ENCODE results near the gene XRN2.
"Not testable (repeated sequence)": the region's sequence is repeated elsewhere in the genome, so short reads cannot be mapped to it uniquely, and the experiment has no call there.

The XRN2 gene

DNA sequence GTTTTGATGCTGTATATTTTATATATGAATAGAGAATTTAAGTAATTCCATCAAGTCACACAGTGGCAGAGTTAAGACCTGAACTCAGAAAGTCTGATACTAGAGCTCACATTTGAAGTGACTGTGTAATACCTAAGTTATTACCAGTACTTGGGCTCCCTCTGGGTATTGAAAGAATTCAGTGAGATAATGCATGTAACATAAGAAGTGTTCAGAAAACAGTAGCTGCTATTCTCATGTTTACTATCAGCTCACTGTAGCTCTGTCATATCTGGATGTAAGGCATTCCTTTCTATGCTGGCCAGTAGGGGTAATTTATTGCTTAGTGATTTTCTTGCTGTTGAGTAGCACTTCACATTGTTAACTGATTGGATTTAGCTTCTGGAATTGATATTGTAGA is 49.6 kb downstream of the XRN2 start:
- no peak for DNase-seq

DNA sequence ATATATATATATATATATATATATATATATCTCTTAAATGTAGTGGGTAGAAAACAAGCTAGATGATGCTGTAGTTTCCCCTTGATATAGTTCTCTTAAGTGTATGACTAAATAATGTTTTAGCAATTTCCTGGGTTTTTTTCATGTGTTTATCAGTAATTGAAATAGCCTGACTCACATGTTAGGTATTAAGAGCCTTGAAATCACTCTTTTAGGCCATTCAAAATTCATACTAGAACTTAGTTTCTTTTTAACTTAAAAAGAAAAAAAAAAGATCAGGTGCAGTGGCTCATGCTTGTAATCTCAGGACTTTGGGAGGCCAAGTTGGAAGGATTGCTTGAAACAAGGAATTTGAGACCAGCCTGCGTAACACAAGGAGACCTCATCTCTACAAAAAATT is 50.1 kb downstream of the XRN2 start:
- no peak for DNase-seq

DNA sequence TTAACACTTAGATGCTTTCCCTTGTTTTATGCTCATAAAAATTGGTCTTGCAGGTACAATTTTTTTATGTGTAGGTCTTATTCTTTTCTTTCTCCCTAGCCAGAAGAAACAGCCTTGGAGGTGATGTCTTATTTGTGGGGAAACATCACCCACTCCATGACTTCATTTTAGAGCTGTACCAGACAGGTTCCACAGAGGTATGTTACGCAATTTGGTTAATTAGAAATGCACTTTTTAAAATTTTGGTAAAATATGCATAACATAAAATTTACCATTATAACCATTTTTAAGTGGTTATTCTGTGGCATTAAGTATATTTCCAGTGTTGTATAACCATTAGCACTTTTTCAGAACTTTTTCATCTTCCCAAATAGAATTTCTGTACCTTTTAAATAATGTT is 52.9 kb downstream of the XRN2 start:
- DNase-seq: no peak

DNA sequence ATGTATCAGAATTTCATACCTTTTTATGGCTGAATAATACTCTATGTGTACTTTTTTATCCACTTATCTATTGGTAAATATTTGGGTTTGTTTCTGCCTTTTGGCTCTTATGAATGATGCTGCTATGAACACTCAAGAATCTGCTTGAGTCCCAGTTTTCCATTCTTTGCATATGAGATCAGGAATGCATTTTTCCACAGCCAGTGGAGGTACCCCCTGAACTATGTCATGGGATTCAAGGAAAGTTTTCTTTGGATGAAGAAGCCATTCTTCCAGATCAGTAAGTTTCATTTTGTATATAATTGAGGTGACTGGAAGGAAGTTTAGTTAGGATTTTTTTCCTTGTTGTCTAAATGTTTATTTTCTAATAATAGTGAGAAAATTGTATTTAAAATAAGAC is 53.3 kb downstream of the XRN2 start:
- no peak for DNase-seq

DNA sequence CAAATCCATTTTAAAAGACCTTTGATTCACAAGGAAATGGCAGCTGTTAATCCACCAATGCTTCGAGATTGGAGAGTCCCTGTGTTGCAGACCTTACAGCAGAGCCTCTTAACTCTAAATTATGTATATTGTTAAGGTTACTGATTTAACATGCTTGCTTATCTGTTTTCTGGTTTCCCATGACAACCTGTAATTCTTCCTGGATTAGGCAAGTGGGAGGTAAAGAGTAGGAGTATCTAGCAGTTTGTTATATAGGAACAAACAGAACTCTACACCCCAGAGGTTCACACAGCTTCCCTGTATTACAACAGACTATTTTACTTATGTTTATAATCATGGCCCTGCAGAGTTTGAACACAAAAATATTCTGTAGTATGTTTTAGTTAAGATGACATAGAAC is 54.7 kb downstream of the XRN2 start:
- no peak for DNase-seq

DNA sequence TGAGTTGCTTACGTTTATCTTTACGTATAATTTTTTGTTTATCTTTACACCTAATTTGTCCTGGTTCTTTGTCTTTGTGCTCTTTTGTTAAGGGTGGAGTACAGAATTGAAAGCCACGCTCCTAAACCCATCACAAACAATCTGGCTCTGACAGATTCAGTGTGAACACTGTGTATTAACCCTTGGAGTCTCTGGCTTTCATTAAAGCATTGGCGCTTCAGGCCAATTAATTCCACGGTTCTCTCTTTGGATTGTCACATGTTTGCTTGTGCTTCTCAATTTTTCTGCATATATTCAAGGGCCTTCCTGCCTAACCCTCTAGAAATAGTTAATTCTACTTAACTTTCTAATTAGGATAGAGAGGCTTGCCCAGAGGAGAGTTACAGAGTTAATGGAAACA is 55.6 kb downstream of the XRN2 start:
- DNase-seq: no peak

DNA sequence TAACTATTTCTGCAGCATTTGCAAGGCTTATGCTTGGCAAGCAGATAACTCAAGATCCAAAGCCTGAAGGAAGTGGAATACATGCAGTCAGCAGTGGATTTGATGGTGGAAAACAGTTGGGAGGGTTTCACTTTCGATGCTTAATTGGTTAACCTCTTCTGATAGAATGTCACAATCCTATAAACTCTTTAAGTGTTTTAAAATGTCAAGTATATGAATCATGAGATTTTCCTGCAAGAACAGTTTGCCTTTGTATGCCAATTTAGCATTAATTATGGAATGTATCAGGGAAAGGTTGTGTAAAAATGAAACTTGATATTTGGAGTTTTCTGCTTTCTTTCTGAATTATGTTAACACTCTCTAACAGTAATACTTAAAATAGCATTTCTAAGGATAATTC is 57.6 kb downstream of the XRN2 start:
- no peak for DNase-seq

DNA sequence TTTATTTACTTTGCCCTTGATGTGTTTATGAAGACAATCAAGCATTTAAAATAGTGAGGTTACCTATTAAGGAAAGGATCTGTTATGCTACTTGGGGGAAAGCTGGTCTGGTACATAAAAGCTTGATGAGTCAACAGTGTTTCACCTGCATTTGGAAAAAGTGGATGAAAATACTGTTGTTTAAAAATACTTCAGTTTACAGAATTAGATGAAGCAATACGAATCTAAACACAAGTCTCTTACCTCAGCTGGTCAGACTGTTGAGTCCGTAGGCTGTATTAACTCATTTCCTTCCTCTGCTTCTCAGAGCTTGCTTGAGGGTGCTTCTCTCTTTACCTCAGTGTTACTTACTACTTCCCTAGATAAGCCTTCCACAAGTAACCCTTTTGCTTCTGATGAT is 58.1 kb downstream of the XRN2 start:
- DNase-seq: no peak

DNA sequence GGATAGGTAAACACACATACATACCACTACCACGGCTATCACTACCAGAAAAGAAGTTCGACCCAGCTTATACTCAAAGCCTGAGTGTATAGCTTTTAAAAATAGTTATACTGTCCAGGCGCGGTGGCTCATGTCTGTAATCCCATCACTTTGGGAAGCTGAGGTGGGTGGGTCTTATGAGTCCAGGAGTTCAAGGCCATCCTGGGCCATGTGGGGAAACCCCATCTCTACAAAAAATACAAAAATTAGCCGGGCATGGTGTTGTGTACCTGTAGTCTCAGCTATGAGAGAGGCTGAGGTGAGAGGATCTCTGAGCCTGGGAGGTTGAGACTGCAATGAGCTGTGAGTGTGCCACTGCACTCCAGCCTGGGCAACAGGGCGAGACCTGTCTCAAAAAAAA is 61.3 kb downstream of the XRN2 start:
- no peak for DNase-seq

DNA sequence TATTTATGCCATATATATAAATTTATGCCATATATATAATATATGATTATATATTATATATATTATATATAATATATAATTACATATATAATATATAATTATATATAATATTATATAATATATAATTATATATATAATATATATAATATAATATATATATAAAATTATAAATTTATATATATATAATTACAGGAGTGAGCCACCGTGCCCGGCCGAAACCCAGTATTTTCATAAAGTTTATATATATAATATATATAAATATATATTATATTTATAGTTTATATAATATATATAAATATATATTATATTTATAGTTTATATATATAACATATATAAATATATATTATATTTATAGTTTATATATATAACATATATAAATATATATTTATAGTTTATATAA is 62.6 kb downstream of the XRN2 start:
- no peak for DNase-seq

DNA sequence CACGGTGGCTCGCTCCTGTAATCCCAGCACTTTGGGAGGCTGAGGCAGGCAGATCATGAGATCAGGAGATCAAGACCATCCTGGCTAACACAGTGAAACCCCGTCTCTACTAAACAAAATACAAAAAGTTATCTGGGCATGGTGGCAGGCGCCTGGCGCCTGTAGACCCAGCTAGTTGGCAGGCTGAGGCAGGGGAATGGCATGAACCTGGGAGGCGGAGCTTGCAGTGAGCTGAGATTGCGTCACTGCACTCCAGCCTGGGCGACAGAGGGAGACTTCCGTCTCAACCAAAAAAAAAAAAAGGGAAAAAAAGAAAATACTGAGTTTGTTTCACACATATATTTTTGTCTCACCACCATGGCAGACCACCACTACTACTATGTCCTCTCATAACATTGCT is 63.1 kb downstream of the XRN2 start:
- DNase-seq: not testable (repeated sequence)

DNA sequence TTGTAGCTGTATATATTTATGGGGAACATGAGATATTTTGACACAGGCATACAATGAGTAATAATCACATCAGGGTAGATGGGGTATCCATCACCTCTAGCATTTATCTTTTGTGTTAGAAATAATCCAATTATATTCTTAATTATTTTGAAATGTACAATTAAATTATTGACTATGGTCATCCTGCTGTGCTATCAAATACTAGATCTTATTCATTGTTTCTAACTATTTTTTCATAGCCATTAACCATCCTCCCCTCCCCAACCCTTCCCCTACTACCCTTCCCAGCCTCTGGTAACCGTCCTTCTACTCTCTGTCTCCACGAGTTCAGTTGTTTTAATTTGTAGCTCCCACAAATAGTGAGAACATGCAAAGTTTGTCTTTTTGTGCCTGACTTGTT is 65.7 kb downstream of the XRN2 start:
- DNase-seq: no peak

DNA sequence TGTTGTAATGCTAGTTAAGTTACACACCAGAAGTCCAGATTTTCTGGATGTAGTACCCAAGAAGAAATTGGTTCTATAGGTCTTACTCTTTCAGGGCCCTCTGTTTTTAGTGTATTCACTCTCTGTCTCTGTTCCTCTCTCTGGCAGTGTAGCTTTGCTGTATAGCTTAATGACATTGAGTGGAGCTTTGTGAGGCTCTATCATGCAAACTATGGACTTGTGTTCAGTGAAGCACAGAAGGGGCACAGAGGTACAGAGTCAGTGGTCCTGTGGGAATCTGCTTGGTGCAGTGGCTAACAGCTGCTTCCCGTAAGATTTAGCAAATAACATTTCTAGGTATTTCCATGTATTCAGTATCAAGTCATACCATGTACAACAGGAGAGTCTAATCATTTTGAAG is 68.1 kb downstream of the XRN2 start:
- DNase-seq: no peak

DNA sequence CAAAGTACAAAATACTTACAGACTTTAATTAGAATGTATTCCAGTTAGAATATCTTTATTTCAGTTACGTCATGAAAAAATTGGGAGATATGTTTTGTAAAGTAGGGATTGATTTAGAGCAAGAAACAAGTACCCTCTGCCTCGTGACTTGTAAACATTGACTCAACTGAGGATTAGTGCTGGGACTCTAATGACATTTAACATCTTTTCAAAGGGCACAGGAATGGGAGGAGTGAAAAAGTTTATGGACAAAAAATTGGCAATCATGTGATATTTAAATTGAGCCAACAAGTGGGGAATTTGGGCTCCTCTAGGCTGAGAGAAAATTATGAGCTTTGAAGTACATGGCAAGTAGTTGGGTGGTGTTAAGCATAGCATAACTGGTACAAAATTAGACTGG is 68.9 kb downstream of the XRN2 start:
- no peak for DNase-seq

DNA sequence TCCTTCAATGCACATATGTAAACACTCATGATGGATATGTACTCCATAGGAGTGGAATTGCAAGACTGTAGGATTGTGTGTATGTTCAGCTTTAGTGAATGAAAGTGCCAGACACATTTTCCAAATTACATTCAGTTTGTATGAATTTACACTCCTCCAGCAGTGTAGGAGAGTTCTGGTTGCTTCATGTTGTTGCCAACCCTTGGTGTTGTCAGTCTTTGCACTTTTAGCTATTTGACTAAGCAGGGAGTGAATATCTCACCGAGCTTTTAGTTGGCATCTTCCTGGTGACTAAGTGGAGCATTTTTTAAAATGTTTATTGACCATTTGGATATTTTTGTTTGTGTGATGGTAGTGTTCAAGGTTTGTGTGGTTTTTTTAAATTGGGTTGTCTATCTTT is 70.3 kb downstream of the XRN2 start:
- DNase-seq: no peak

DNA sequence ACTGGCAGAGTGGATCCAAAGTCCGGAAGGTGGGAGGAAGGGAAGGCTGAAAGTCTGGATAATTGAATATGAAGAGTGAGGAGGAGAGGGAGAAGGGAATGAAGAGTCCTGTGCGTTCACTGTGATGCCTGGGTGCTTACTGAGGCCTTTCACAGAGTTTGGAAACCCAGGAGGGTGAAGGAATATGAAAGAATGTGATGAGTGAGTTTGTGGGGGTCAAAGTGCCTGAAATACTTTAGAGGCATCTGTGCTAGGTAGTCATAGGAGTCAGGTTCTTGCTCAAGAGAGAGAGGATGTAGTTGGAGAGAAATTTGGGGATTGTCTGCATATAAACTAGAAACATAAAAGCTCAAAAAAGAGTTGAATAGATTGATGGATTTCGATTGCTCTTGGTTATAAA is 73.5 kb downstream of the XRN2 start:
- DNase-seq: no peak

DNA sequence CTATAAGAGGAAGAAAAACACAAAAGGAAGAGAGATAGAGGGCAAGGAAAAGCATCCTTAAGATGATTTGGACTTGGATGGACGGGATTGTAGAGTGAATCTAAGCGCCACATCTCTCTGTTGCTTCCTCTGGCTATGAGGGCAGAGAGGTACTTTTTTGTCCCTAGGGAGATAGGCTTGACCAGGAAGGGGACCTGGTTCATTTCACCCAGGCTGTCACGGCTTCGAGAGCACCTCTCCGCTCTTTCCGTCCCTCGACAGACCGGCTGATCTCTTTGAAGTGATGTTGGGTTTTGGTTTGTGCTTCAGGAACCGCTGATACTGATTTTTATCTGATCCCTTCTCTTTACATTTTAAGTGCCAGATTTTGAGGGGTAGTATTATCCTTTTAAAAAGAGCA is 74.6 kb downstream of the XRN2 start:
- no peak for DNase-seq

DNA sequence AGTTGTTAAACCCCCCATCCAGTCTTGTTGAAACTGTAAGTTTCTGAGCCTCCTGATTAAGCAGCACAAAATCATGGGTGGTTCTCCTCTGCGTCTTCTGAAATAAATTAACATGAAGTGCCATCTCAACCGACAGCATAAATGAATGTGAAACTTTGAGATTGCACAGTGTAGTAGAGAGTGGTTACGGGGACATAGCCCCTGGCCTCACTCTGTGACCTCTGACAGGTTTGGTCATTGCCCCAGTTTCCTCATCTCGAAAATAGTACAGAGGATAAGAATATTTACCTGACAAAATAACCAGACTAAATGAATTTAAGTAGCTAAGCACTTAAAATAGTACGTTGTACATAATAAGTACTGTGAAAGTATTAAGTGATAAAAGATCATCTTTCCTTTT is 75.1 kb downstream of the XRN2 start:
- no peak for DNase-seq

DNA sequence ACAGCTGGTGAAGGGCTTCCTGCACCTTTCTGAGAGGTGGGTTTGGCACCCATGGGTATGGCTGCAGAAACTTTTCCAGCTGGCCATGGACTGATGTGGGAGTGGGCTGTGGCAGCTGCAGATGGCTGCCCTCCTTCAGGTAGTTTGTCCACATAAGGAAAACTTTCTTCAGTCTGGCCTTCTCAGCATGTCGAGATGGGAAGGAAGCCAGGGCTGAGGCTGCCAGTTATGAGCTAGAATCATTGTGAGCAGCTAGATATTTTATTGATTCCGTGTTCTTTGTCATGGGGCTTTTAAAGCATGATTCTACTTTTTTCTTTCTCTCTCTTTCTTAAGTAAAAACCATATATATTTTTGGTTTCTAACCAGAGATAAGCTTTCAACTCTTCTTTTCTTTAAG is 77.6 kb downstream of the XRN2 start:
- no peak for DNase-seq

DNA sequence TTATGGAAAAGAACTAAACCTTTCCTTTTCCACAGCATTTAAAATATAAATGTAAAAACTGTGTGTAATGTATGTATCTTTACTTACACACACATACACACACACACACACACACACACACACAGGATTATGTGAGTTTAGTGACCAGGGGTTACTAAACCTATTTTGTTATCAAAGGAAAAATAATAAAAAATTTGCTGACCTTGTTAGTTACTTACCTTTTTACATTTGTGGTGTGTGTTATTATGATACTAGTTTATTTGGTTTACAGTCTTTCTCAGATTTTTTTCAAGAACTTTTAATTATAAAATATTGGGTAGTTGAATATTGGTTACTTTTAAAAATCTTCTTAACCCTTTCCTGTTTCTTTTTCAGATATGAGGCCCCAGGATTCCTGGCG is 78.5 kb downstream of the XRN2 start:
- DNase-seq: no peak

DNA sequence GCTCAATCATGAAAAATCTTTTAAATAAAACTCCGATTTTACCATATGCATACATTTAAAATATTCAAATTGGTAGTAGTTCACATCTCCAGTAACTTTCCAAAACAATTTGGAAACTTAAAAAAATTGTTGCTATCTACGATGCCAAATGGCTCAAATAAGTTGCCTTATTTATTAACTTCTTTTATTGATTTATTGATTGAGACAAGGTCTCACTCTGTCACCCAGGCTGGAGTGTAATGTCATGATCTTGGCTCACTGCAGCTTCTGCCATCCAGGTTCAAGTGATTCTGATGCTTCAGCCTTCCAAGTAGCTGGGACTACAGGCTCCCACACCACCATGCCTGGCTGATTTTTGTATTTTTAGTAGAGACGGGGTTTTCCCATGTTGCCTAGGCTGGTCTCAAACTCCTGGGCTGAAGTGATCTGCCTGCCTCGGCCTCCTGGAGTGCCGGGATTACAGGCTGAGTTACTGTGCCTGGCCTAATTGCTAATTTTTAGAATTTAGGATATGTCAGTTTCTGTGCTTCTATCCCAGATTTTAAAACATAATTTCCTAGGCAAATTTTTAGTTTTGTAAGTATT is 81.3 kb downstream of the XRN2 start:
- DNase-seq: no peak

DNA sequence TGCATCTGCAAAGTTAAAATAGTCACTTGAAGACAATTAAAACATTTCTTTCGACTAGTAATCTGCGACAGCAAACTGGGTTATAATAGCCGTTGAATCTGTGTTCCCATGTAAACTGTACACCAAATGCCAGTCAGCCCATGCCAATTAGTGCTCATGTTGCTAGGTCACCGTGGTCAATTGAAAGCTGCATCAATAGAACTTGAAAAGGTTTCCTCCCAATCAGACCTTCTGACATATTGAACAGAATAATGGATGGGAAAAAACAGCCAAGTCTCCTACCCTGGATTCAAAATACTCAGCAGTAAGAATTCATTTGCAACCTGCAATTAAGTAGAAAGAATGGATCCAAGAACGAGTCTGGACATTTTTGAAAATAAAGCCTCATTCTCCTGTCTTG is 83.0 kb downstream of the XRN2 start:
- no peak for DNase-seq

DNA sequence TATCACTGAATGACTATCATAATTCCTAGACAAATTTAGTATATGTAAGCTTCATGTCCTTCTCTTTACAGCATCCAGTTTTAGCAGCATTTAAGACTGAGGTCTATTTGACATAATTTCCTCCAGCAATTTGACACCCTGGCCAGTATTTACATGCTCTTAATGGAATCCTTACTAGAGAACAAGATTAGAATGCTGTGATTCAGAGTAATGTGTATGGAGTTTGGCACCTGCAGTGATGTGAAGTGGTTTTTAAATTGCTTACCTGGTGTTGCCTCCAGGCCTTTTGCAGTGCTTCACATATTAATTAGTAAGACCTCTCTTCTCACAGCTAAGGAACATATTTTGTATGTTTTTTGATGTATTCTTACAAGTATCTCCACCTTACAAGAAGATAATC is 84.4 kb downstream of the XRN2 start:
- no peak for DNase-seq

DNA sequence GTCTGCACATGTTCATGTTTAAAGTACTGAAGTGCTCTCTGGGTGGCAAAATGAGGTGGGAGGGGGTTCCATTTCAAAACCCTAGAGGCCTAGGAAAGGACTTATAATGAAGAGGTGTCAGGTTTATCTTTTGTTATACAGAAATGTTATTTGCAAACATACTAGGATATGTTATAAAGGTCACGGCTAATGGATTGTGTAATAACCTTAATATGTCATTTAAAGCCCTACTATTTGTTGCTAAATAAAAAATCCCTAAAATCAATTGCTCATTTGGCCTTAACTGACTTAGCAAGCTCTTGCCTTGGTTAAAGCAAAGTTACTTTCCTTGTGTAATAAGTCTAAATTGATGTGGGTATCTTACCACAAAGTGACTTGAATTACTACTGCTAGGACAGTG is 85.4 kb downstream of the XRN2 start:
- DNase-seq: no peak

DNA sequence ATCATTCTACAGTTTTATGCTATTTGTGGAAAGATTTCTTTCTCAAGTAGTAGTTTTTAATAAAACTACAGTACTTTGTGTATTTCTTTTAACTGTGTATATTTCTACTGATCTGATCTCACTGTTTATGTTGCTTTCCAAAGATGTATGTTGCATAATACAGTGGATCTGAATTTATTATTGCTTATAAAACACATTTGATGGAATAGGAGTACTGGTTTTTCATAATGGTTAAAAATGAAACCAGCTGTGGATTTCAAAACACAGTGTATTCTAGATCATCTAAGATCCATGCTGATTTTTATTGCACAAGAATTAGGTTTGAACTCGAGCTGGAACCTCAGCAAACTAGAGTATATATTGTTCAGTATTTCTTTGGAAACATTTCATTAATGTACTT is 86.2 kb downstream of the XRN2 start:
- no peak for DNase-seq

DNA sequence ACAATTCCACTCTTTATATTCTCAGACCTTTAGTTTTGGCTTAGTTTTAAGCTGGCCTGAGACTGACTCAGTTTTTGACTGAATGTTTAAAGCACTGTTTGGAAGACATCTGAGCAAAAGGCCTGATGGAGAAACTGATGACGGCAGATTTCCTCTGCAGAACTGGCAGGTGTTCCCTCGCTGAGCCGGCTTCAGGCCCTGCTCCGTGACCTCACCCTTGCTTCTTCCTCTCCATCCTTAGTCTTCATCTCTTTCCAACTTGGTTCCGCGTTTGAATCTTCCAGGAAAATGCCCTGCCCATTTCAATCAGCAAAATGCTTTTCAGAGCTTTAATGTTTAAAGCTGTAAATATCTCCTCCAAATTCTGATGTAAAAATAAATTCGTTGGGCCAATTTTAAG is 87.6 kb downstream of the XRN2 start:
- no peak for DNase-seq

Measured in NCI-H510A (cell line).